ENCODE data around the gene MYO16.

The MYO16 gene

DNA sequence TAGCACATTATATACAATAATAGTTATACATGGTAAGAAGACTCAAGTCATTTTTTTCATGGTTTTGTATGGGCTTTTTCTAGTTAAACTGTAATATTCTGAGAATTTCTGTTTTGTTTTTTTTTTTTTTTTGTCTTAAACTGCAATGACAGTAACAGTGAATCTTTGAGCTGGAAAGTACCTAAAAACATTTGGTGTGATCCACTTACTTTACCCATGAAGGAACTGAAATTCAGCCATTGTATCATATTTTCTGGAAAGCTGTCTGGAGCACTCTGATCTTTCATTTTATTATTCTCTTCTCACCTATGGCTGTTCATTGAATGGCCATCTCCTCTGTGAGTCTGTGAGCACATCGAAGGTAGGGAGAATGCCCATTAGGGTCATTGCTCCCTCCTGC, 37.8 kb downstream of the MYO16 start:
- no peak for DNase-seq

DNA sequence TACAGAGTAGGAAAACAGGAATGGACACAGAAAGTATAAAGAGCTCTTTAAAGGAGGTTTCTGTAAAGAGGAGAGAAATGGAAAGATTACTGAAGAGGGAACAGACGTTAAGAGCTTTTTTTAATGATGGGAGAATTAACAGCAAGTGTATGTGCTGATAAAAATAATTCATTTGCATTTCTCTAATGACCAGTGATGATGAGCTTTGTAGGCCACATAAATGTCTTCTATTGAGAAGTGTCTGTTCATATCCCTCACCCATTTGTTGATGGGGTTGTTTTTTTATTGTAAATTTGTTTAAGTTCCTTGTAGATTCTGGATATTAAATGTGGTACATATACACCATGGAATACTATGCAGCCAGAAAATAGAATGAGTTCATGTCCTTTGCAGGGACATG, 40.0 kb downstream of the MYO16 start:
- DNase-seq = no peak

- DNase-seq = no peak
Observed at GRCh38 chr13:108674346-108674745, 44.9 kb downstream of the MYO16 start.

DNA sequence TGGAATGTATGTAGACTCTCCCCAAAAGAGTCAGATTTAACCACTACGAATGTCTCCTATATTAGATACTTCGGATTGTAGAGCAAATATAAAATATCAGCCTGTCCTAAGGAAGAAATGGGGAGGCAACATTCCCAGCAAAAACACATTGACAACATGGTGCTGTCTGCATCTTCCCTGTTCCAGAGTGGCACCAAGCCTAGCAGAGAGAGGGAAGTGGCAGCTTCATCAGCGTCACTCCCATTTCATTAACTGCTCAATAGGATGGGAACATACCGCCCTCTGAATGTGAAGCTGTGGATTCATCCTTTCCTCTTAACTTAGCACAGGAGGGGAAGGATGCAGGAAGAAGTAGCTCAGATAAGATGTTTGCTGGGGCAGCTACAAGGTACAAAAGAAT, 45.4 kb downstream of the MYO16 start:
- DNase-seq = no peak

DNA sequence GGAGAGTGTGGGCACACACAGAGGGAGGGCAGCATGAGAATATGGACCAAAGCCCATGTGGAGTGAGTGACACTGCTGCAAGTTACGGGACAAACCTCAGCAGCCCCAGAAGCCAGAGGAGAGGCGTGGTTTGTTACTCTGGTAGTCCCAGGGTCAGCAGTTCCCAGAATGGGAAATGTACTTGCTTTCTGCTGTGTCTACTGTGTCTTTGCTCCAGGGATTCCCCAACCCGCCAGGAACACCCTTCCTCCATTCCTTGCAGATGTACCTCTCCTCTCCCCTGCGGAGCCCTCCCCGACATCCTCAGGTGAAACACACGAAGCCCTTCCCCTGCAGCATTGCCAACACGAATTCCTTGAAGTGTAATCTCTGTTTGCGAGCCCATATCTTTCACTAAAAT, 47.2 kb downstream of the MYO16 start:
- no peak for DNase-seq

DNA sequence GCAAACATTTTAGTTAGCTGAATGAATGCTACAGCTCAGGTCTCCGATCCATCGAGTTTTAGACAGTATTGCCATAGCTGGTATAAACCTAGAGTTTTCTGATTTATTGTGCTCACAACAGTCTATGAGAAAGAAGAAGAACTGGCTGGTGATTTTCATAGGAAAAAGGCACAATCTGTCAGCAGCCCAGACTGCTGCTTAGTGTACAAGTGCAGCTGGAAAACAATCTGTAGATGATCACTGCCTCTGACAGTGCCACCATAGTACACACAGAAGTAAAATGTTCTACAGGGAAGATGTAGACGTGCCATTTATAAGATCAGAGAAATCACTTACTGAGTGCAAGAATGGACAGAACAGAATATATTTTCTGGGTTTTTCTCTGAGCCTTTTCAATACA, 48.4 kb downstream of the MYO16 start:
- no peak for DNase-seq

GRCh38 chr13:108680011-108680410, 50.6 kb downstream of the MYO16 start:
- DNase-seq = no peak

GRCh38 chr13:108681986-108682575, 52.7 kb downstream of the MYO16 start:
- no peak for DNase-seq

DNA sequence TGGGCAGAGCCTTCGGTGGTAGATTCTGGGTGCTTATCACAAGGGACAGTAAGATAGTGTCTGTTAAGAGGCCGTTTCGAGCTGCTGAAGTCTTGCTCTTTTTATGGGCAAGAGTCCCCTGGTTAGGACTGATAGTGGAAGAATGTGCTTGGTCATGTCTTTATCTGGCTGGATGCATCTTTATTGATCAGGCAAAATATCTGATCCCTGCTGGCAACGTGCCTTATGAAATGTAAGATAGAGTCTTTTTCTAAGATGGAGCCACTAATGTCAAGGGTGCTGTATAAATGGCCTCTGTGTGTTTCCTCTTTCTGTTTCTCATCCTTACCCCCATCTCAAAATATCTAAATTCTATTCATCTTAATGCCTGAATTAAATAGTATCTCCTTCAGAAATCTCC, 53.3 kb downstream of the MYO16 start:
- DNase-seq = no peak

GRCh38 chr13:108686027-108686426, 56.6 kb downstream of the MYO16 start:
- DNase-seq = no peak

GRCh38 chr13:108690726-108691125, 61.3 kb downstream of the MYO16 start:
- no peak for DNase-seq

- DNase-seq = peak; percentile 34
Observed at GRCh38 chr13:108700422-108701170, 71.2 kb downstream of the MYO16 start.

DNA sequence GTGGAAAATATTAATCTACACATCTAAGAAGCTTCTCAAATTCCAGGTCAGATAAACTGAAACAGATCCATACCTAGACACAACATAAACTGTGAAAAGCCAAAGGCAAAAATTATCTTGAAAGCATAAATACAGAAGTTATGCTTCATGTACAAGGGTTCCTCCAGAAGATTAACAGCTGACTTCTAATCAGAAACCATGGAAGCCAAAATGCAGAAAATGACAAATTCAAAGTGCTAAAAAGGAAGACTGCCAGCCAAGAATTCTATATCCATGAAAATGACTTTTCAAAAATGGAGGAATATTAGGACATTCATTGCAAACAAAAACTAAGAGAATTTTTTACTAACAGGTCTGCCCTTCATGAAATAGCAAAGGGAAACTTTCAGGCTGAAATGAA, 72.8 kb downstream of the MYO16 start:
- DNase-seq = no peak

- DNase-seq = no peak
Observed at GRCh38 chr13:108705031-108705430, 75.6 kb downstream of the MYO16 start.

DNA sequence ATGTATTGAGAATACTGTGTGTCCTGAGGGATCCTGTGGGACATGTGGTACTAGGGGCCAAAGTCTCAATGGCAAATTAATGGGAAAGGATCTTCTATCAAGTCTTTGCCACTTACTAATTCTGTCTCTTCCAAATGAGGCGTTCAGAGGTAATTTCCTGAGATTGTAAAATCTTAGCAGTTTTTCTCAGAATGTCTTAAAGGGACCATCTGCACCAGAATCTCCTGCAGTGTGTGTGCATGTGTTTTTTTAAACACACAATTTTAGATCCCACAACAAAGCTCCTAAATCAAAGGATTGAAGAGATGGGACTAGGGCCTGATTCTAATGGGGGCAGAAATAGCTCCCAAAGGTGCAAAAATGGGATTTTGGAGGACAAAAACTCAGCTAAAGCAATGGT, 78.2 kb downstream of the MYO16 start:
- DNase-seq = no peak

DNA sequence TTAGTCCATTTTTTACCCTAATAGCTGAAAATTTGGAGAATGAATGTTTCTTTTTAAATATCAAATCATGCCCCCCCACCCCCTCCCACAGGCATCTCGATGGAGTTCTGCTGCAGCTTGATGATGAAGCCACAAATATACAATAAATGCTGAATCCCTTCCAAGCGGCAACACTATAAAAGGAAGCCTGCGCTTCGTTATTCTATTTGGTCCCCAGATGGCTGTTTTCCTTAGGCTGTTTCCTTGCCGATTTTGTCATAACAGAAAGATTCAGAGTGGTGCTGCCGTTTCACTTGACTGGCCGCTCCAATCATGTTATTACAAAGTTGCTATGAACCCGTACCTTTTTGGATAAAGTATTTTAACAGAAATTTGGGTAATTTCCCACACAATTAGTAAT, 79.5 kb downstream of the MYO16 start:
- DNase-seq = peak; percentile 21

DNA sequence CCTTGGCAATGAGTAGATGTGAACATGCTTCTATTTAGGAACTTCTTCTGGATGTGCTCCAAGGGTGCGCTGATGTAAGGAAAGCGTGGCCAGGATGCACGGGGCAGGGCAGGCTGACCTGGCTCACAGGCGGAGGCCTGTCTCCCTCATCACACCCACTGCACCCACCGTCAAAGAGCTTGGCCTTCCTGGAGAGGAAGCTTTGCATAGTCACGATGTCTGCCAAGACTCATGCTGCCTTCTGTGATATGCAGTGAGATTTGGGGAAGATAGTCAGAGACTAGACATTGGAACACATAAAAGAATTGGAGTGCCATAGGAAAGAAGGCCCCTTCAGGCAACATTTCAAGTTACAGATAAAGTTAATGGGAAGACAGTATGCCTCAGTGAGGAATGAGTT, 82.0 kb downstream of the MYO16 start:
- DNase-seq = no peak

DNA sequence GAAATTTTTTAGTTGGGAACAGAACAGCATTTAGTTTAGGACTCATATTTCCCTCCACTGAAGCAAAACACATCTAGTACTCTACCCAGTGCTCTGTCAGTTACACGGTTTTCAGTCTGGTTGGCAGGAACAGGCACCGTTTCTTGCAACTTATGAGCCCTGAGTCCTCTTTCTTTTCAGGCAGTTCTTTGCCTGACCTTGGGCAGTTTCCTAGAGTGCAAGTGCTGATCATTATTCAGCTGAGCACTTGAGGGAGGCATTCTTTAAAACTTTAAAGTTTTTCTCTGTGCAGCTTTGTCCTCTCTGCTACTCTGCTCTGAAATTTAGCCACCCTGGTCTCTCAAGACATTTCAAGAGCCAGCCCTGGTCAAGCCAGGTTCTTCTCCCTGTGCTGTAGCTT, 96.1 kb downstream of the MYO16 start:
- DNase-seq = no peak

GRCh38 chr13:108728370-108728769, 99.0 kb downstream of the MYO16 start:
- no peak for DNase-seq

- no peak for DNase-seq
Observed at GRCh38 chr13:108733022-108733560, 103.7 kb downstream of the MYO16 start.

GRCh38 chr13:108734676-108735075, 105.3 kb downstream of the MYO16 start:
- no peak for DNase-seq

GRCh38 chr13:108741930-108742329, 112.5 kb downstream of the MYO16 start:
- peak; percentile 76 for DNase-seq

- DNase-seq = no peak
Observed at GRCh38 chr13:108742701-108743451, 113.5 kb downstream of the MYO16 start.

- no peak for DNase-seq
Observed at GRCh38 chr13:108743522-108743921, 114.1 kb downstream of the MYO16 start.
